GM12801 (cell line): Measurements from ENCODE around the gene TFDP1.

Experiments
- TF ChIP-seq, protein P1 (sequence below): IDR thresholded peaks from one replicate; pipeline ENCODE4 v1.5.1; 2011; ENCODE audit warnings: control low read depth; ENCODE audit not compliant: insufficient read length; ENCODE audit errors: extremely low read depth

TFDP1 gene

GRCh38 chr13:113656831-113657671, 72.5 kb downstream of the TFDP1 start:
- TF ChIP-seq, protein P1, sequence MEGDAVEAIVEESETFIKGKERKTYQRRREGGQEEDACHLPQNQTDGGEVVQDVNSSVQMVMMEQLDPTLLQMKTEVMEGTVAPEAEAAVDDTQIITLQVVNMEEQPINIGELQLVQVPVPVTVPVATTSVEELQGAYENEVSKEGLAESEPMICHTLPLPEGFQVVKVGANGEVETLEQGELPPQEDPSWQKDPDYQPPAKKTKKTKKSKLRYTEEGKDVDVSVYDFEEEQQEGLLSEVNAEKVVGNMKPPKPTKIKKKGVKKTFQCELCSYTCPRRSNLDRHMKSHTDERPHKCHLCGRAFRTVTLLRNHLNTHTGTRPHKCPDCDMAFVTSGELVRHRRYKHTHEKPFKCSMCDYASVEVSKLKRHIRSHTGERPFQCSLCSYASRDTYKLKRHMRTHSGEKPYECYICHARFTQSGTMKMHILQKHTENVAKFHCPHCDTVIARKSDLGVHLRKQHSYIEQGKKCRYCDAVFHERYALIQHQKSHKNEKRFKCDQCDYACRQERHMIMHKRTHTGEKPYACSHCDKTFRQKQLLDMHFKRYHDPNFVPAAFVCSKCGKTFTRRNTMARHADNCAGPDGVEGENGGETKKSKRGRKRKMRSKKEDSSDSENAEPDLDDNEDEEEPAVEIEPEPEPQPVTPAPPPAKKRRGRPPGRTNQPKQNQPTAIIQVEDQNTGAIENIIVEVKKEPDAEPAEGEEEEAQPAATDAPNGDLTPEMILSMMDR = no peak

DNA sequence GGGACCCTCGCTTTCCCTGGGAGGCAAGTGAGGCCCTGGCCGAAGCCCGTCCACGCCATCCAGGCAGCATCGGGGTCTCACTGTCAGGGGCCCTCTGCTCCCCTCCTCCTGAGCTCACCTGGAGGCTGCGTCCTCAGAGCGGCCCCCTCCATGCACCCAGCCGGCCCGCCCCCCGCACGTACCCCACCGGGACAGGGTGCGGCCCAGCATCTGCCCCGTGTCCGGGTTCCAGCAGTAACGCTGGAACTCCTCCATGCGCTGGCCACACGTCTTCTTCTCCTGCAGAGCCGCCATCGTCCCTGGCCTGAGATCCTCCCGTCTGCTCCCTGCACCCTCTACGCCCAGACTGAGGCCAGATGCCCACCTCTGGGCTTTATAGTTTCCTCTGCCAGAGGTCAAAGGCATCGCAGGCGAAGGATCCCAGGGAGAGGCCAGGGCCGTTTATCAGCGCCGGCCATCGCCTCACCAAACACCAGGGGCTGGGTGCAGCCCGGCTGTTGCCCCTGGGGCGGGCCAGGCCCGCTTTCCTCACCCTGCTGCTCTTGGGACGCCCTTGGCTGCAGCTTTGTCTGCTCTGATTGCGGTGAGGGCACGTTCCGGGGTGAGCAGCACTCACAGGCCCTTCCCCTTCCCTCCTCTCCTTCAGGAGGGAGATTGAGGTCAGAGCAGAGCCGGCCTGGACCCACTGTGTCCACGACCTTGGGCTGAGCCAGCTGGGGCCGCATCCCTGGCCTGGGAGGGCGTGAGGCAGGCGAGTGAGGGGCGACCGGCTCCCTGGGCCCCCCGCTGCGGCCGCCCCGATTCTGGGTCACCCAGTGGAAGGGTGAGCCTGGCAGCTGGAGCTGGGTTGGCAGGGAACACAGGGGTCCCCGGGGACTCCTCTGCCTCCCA, 73.5 kb downstream of the TFDP1 start, which contains the start of gene ATP4B:
TSS of gene ATP4B (minus strand) at position 348 of the 891 bp plus-strand sequence. CDS start at position 294, 54 bp downstream.
- TF ChIP-seq, protein P1 = no peak

DNA sequence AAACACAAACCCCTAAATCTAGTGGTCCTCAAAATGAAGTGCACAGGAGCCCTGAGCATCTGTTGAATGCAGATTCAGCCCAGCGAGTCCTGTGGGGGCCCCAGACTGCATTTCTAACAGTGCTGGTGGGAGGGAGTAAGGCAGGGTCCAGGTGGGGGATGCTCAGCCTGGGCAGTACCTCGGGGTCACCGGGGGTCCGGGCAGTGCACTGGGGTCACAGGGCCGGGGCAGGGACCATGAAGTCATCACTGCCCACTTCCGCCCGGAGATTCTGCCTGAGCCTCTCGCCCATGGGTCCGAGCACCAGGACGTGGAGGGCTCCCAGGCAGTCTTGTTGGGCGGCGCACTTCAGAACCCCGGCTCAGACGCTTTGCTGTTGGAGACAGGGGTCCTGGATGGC, 74.3 kb downstream of the TFDP1 start:
- TF ChIP-seq, protein P1 = no peak

- TF ChIP-seq, protein P1 = no peak
Measured at GRCh38 chr13:113659337-113659736, 74.8 kb downstream of the TFDP1 start.

DNA sequence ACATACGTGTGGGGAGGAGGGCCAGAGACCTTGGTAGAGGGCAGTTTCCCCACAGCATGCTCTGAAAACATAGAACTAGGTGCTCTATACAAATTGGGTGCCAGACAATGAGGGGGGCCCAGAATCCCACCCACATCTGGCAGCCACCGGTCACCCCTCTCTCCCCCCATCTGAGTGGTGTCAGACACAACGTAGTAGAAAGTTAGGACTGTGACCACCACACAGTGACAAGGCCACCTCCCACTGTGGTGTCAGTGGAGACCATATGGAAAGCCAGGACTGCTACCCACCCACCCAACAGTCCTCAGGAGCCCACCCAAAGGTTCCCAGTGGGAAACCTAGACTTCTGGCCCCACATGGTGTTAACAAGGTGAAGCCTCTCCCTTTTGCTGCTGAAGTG, 75.5 kb downstream of the TFDP1 start:
- TF ChIP-seq, protein P1 = no peak

GRCh38 chr13:113661509-113661908, 77.0 kb downstream of the TFDP1 start:
- TF ChIP-seq, protein P1 = no peak

DNA sequence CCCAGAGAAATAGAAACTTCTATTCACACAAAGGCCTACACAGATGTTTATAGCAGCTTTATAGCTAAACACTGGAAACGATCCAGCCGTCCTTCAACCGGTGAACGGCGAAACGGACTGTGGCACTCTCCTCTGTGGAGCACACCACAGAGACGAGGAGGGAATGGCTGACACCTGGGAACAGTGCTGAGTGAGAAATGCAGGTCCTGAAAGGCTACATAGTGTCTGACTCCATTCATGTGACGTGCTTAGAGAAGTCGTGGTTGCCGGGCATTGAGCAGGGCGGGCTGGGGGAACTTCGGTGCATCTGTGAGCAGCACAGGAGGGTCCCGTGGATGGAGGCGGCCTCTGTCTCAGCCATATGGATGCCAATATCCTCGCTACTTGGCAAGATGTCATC, 79.4 kb downstream of the TFDP1 start:
- TF ChIP-seq, protein P1 = no peak
